ENCODE results near the gene YIF1B. TPM values are rescaled to one million over a fixed set of nuclear protein-coding genes. Genes with fewer than 3 reads are reported as not detected.
"Not testable (repeated sequence)": the region's sequence is repeated elsewhere in the genome, so short reads cannot be mapped to it uniquely, and the experiment has no call there.

YIF1B gene
- total and polyA plus RNA-seq, 2 experiments from 2014 or later, result 82.8 to 106 TPM

GRCh38 chr19:38315657-38316476 lies at the start of gene YIF1B (continued):
- peak; percentile 57 for TF ChIP-seq POLR2AphosphoS5 (IDR thresholded peaks at IDR 0.05; ENCODE audit: low read depth)

GRCh38 chr19:38362946-38363688 lies 47.4 kb upstream of the YIF1B start:
- not testable (repeated sequence) for ATAC-seq; H3K27ac ChIP-seq (ENCODE audit: low read depth); H3K36me3 ChIP-seq (ENCODE audit: insufficient read depth); H2AFZ ChIP-seq; H4K20me1 ChIP-seq (replicated peaks; ENCODE audit: insufficient read depth); H3K79me2 ChIP-seq (replicated peaks; ENCODE audit: insufficient read depth); DNase-seq (ENCODE audit: low spot score); H3K36me3 Mint-ChIP-seq (ENCODE audit: low read depth); H3K9me2 ChIP-seq (ENCODE audit: insufficient read depth); H3K9me3 Mint-ChIP-seq; H3K27ac Mint-ChIP-seq
- Mint-ChIP-seq H3K4me1 (peaks cover 14% of the 10 kb centered on the region), H3K4me3 (peak overlapping the region; percentile 91; the same call in 2 of the 3 replicates), H3K27me3 (ENCODE audit: insufficient read depth, low read depth, poor library complexity) (peaks cover 24% of the 10 kb centered on the region)
- 0 out of 2 replicates have a peak, but pooled peaks cover 11% of the 10 kb centered on the region for H3F3A ChIP-seq (replicated peaks; ENCODE audit: low read depth)
- H3K4me1 ChIP-seq (ENCODE audit: insufficient read depth), result peaks cover 12% of the 10 kb centered on the region
- H3K4me3 ChIP-seq, result peak overlapping the region; percentile 92
- peak overlapping the region; percentile 90 for H3K4me2 ChIP-seq
- peaks cover 29% of the 10 kb centered on the region for H3K27me3 ChIP-seq (ENCODE audit: insufficient read depth)

GRCh38 chr19:38362076-38362945 lies 46.6 kb upstream of the YIF1B start:
- Histone ChIP-seq H3K9me2 (ENCODE audit: insufficient read depth) (no peaks in the 10 kb centered on the region), H3K4me2 (peak overlapping the region; percentile 90), H3F3A (replicated peaks; ENCODE audit: low read depth) (0 out of 2 replicates have a peak, but pooled peaks cover 11% of the 10 kb centered on the region), H3K4me1 (ENCODE audit: insufficient read depth) (peaks cover 12% of the 10 kb centered on the region), H3K4me3 (peak overlapping the region; percentile 92), H3K27ac (ENCODE audit: low read depth) (peak overlapping the region; percentile 92), H4K20me1 (replicated peaks; ENCODE audit: insufficient read depth) (no peaks in the 10 kb centered on the region; the same call in 1 of the 2 replicates), H3K79me2 (replicated peaks; ENCODE audit: insufficient read depth) (no peaks in the 10 kb centered on the region), H3K27me3 (ENCODE audit: insufficient read depth) (peaks cover 29% of the 10 kb centered on the region), H2AFZ (peak overlapping the region; percentile 92), H3K36me3 (ENCODE audit: insufficient read depth) (no peaks in the 10 kb centered on the region)
- H3K4me3 Mint-ChIP-seq, result peak overlapping the region; percentile 91
- ATAC-seq (peak; percentile 77), DNase-seq (ENCODE audit: low spot score) (peak; percentile 97)
- peaks cover 28% of the 10 kb centered on the region for H3K27me3 Mint-ChIP-seq (ENCODE audit: insufficient read depth, low read depth, poor library complexity)
- TF ChIP-seq EZH2phosphoT487 (IDR thresholded peaks at IDR 0.05; ENCODE audit: unreplicated experiment) (no peak), POLR2AphosphoS5 (IDR thresholded peaks at IDR 0.05; ENCODE audit: low read depth) (peak; percentile 81), ZNF462 (CRISPR knock-in tag; IDR thresholded peaks at IDR 0.05) (no peak), NANOG (IDR thresholded peaks at IDR 0.05; ENCODE audit: borderline replicate concordance) (no peak)
- peaks cover 7% of the 10 kb centered on the region; the same call in 2 of the 3 replicates for H3K9me3 Mint-ChIP-seq
- peaks cover 14% of the 10 kb centered on the region for H3K4me1 Mint-ChIP-seq
- H3K36me3 Mint-ChIP-seq (ENCODE audit: low read depth), result no peaks in the 10 kb centered on the region; the same call in 2 of the 3 replicates
- peak overlapping the region; percentile 92 for H3K27ac Mint-ChIP-seq
